Measurements from ENCODE around the gene ACTL6A. TPM values are rescaled to one million over a fixed set of nuclear protein-coding genes. Genes with fewer than 3 reads are reported as not detected.
"Not testable (repeated sequence)": the region's sequence is repeated elsewhere in the genome, so short reads cannot be mapped to it uniquely, and the experiment has no call there.

ACTL6A gene
- polyA plus RNA-seq (ENCODE audit: insufficient read length in 3 of 3): 100 to 1,000 TPM in 1 of 3 donors, 10 to 100 TPM in 2; 91.3 to 107 (median 99.8) TPM
- long read RNA-seq, donor 1, transcript ACTL6A-202 (14 exons, 1,901 nt): major isoform, 15 of 101 reads
- long read RNA-seq, donor 1, transcript ACTL6A-213 (3 exons, 597 nt): minor isoform, 6 of 101 reads
- long read RNA-seq, donor 1, transcript ACTL6A-203 (14 exons, 1,750 nt): minor isoform, 5 of 101 reads
- long read RNA-seq, donor 1, partial matches to known transcripts: 23 of 101 reads
- long read RNA-seq, donor 1, other reads (novel, unspliced or antisense): 51 of 101 reads
- long read RNA-seq, donor 2, transcript ACTL6A-202 (14 exons, 1,901 nt): major isoform, 13 of 115 reads
- long read RNA-seq, donor 2, partial matches to known transcripts: 45 of 115 reads
- long read RNA-seq, donor 2, other reads (novel, unspliced or antisense): 49 of 115 reads
- long read RNA-seq, donor 3, transcript ACTL6A-202 (14 exons, 1,901 nt): major isoform, 35 of 42 reads
- long read RNA-seq, donor 3, partial matches to known transcripts: 0 of 42 reads
- long read RNA-seq, donor 3, other reads (novel, unspliced or antisense): 0 of 42 reads
- long read RNA-seq, donor 4, transcript ACTL6A-202 (14 exons, 1,901 nt): major isoform, 17 of 96 reads
- long read RNA-seq, donor 4, partial matches to known transcripts: 75 of 96 reads
- long read RNA-seq, donor 4, other reads (novel, unspliced or antisense): 0 of 96 reads
- long read RNA-seq, donor 5: 0 reads
- long read RNA-seq, donor 6, transcript ACTL6A-202 (14 exons, 1,901 nt): major isoform, 14 of 103 reads
- long read RNA-seq, donor 6, transcript ACTL6A-203 (14 exons, 1,750 nt): minor isoform, 5 of 103 reads
- long read RNA-seq, donor 6, partial matches to known transcripts: 48 of 103 reads
- long read RNA-seq, donor 6, other reads (novel, unspliced or antisense): 30 of 103 reads
- long read RNA-seq, donor 7, transcript ACTL6A-202 (14 exons, 1,901 nt): major isoform, 22 of 200 reads
- long read RNA-seq, donor 7, transcript ACTL6A-203 (14 exons, 1,750 nt): minor isoform, 5 of 200 reads
- long read RNA-seq, donor 7, transcript ACTL6A-213 (3 exons, 597 nt): minor isoform, 11 of 200 reads
- long read RNA-seq, donor 7, partial matches to known transcripts: 54 of 200 reads
- long read RNA-seq, donor 7, other reads (novel, unspliced or antisense): 108 of 200 reads
- long read RNA-seq, donor 8, transcript ACTL6A-213 (3 exons, 597 nt): minor isoform, 10 of 219 reads
- long read RNA-seq, donor 8, transcript ACTL6A-202 (14 exons, 1,901 nt): major isoform, 30 of 219 reads
- long read RNA-seq, donor 8, transcript ACTL6A-203 (14 exons, 1,750 nt): minor isoform, 9 of 219 reads
- long read RNA-seq, donor 8, partial matches to known transcripts: 90 of 219 reads
- long read RNA-seq, donor 8, other reads (novel, unspliced or antisense): 76 of 219 reads
- long read RNA-seq, donor 9, transcript ACTL6A-202 (14 exons, 1,901 nt): major isoform, 21 of 107 reads
- long read RNA-seq, donor 9, transcript ACTL6A-203 (14 exons, 1,750 nt): minor isoform, 7 of 107 reads
- long read RNA-seq, donor 9, partial matches to known transcripts: 16 of 107 reads
- long read RNA-seq, donor 9, other reads (novel, unspliced or antisense): 59 of 107 reads
- long read RNA-seq, donor 10, transcript ACTL6A-202 (14 exons, 1,901 nt): major isoform, 19 of 133 reads
- long read RNA-seq, donor 10, transcript ACTL6A-213 (3 exons, 597 nt): minor isoform, 5 of 133 reads
- long read RNA-seq, donor 10, transcript ACTL6A-203 (14 exons, 1,750 nt): minor isoform, 6 of 133 reads
- long read RNA-seq, donor 10, partial matches to known transcripts: 49 of 133 reads
- long read RNA-seq, donor 10, other reads (novel, unspliced or antisense): 52 of 133 reads
- long read RNA-seq, donor 11, transcript ACTL6A-202 (14 exons, 1,901 nt): major isoform, 14 of 24 reads
- long read RNA-seq, donor 11, transcript ACTL6A-213 (3 exons, 597 nt): minor isoform, 5 of 24 reads
- long read RNA-seq, donor 11, partial matches to known transcripts: 0 of 24 reads
- long read RNA-seq, donor 11, other reads (novel, unspliced or antisense): 0 of 24 reads
- long read RNA-seq, donor 12, transcript ACTL6A-202 (14 exons, 1,901 nt): major isoform, 14 of 84 reads
- long read RNA-seq, donor 12, partial matches to known transcripts: 67 of 84 reads
- long read RNA-seq, donor 12, other reads (novel, unspliced or antisense): 0 of 84 reads
- long read RNA-seq, donor 13, transcript ACTL6A-203 (14 exons, 1,750 nt): minor isoform, 11 of 95 reads
- long read RNA-seq, donor 13, transcript ACTL6A-213 (3 exons, 597 nt): minor isoform, 18 of 95 reads
- long read RNA-seq, donor 13, transcript ACTL6A-202 (14 exons, 1,901 nt): major isoform, 46 of 95 reads
- long read RNA-seq, donor 13, partial matches to known transcripts: 16 of 95 reads
- long read RNA-seq, donor 13, other reads (novel, unspliced or antisense): 0 of 95 reads
- long read RNA-seq, donor 14, transcript ACTL6A-202 (14 exons, 1,901 nt): major isoform, 19 of 162 reads
- long read RNA-seq, donor 14, partial matches to known transcripts: 48 of 162 reads
- long read RNA-seq, donor 14, other reads (novel, unspliced or antisense): 88 of 162 reads
- long read RNA-seq, donor 15, transcript ACTL6A-202 (14 exons, 1,901 nt): major isoform, 8 of 35 reads
- long read RNA-seq, donor 15, partial matches to known transcripts: 0 of 35 reads
- long read RNA-seq, donor 15, other reads (novel, unspliced or antisense): 23 of 35 reads
- long read RNA-seq, donor 16, transcript ACTL6A-202 (14 exons, 1,901 nt): major isoform, 57 of 324 reads
- long read RNA-seq, donor 16, transcript ACTL6A-203 (14 exons, 1,750 nt): minor isoform, 13 of 324 reads
- long read RNA-seq, donor 16, transcript ACTL6A-204 (2 exons, 457 nt): minor isoform, 5 of 324 reads
- long read RNA-seq, donor 16, transcript ACTL6A-213 (3 exons, 597 nt): minor isoform, 5 of 324 reads
- long read RNA-seq, donor 16, partial matches to known transcripts: 214 of 324 reads
- long read RNA-seq, donor 16, other reads (novel, unspliced or antisense): 30 of 324 reads

DNA sequence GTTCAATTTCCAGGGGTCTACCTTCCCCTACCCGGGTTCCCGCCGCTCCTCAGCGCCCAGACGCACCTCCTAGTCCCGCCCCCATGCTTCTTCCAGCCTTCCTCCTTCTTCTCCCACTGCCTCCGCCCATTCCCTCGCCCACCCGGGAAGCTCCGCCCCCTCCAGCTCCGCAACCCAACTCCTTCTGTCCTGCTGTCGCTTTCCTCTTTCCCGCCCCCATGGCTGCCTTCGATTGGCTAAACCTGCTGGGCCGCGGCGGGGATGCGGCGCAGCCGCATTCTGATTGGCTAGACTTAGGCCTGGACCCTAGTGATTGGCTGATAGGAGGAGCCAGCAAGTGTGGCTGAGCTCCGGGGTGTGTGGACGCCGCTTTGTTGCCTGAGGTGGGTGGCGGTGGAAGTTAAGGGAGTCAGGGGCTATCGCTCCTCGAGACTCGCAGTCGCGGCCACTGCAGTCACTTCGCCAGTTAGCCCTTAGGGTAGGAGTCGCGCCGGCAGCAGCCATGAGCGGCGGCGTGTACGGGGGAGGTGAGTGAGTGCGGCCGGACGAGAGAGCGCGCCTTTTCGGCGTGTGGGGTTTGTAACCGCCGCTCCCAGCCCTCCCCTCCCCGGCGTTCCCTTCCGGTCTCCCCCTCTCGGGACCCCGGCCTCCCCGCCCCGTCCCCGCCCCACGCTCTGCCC is at the start of gene ACTL6A:
Gene ACTL6A, plus strand, starts transcription at position 336 of the 680 bp plus-strand sequence. Its CDS starts 167 bp downstream, at position 503.
- peak; percentile 97 to 100 (median 99) for DNase-seq (ENCODE audit: extremely low read depth in 1 of 11, low read depth in 9 of 11, low spot score in 4 of 11)

DNA sequence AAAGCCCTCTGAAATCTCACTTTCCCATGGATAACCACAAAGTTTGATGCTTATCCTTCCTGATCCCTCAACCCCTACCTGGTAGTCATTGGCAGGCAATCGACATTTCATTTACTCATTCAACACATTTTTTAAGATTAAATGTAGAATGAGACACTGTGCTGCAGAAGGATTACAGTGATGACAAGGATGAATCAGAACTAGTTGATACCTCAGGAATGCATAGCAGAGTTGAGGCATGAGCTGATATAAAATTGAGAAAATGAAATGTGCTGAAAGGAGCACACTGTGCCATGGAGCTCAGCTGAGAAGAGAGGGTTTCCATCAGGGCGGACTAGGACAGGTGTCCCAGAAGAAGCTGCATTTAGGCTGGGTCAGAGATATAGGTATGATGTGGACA is 48.9 kb upstream of the ACTL6A start:
- DNase-seq (ENCODE audit: extremely low read depth in 1 of 11, low read depth in 9 of 11, low spot score in 4 of 11): no peak

DNA sequence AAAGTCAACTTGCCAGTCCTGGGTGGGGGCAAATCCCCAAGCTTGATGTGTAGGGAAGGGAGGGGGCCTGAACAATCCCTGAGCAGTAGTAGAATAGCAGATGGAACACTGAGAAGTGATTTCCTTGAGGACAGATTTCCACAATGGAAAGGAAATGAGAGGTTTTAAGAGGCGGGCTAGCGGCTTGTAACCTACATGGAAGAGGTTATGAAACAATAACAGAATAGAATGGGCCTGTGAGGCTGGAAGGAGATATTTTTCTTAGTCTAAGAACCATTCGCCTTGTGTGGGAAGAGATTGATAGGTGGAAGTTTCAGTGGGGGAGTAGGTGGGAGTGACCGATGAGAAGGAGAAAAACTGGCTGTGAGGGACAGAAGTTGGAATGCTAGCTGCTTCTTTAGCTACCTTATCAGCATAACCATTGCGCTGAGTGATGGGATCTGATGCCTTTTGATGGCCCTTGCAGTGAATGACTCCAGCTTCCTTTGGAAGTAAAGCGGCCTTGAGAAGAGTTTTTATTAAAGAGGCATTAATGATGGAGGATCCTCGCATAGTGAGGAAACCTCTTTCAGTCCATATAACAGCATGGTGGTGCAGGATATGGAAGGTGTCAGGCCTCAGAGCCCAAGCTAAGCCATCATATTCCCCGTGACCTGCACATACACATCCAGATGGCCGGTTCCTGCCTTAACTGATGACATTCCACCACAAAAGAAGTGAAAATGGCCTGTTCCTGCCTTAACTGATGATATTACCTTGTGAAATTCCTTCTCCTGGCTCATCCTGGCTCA is 46.1 kb upstream of the ACTL6A start:
- not testable (repeated sequence) for DNase-seq (ENCODE audit: extremely low read depth in 1 of 11, low read depth in 9 of 11, low spot score in 4 of 11)

DNA sequence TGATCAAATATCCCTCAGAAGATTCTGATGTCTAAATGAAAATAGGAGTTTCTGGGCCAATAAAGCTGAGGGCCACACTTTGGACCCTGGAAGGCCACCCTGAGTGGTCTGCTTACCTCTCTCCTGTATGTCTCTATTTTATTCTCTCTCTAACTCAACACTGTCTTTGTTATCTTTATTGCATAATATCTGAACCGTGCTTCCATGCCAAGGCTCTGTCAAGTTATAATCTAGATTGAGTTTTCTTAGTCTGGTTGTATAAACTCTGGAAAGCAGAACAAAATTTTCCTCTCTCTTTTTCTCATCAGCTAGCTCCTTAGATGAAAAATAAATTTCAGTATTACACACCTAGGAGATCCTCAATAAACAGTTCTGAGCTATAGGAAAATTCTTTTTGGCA is 36.2 kb upstream of the ACTL6A start:
- no peak for DNase-seq (ENCODE audit: extremely low read depth in 1 of 11, low read depth in 9 of 11, low spot score in 4 of 11)

DNA sequence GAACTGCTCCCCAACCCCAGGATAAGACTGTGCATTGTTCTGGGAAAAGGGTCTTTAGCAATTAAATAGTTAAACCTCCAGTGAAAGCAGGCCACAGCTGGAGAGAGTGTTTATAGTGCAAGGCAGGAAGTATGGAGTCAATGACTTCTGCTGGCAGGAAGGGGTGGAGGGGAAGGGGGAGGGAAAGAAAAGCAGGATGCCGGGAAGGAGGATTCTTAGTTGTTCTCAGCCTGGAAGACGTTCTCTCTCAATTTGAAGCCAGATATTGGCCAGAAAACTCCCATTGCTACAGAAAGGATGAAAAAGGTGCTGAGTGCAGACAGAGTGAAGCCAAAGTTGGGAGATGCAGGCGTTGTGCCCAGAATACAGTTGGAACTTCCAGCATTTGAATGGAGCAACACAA is 35.7 kb upstream of the ACTL6A start:
- peak; percentile 49 to 80 (median 67) for DNase-seq (ENCODE audit: extremely low read depth in 1 of 11, low read depth in 9 of 11, low spot score in 4 of 11)

DNA sequence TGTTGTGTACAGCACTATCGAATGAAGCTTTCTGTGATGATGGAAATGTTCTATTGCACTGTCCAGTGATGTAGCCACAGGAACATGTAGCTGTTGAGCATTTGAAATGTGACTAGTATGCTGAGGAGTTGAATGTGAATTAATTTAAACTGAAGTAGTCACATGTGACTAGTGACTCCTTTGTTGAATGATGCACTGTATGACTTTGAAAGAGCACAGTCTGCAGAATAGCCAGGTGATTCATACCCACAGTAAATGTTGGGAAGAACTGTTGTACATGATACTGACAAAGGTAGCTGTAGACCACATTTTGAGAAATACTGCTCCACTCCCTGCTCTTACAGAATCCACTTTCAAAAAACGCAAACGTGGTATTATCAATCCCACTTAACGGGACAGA is 34.0 kb upstream of the ACTL6A start:
- DNase-seq (ENCODE audit: extremely low read depth in 1 of 11, low read depth in 9 of 11, low spot score in 4 of 11): no peak

DNA sequence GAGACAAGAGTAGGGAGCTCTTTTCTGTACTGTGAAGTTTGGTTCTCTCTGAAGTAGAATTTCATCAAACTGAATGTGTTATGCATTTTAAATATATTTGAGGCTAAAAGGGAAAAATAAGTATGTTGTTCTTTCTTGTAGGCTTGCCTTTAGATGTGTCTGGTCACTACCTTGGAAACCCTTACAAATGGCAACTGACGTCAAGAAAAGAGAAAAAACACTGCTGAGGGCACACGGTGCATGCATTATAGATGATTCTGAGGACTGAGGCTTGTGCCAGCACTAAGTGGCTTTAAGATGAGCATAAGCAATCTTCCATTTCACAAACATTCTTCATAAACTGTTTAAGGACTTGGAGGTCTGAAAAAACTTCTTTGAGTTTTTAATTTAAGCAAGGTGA is 31.1 kb upstream of the ACTL6A start:
- no peak for DNase-seq (ENCODE audit: extremely low read depth in 1 of 11, low read depth in 9 of 11, low spot score in 4 of 11)

DNA sequence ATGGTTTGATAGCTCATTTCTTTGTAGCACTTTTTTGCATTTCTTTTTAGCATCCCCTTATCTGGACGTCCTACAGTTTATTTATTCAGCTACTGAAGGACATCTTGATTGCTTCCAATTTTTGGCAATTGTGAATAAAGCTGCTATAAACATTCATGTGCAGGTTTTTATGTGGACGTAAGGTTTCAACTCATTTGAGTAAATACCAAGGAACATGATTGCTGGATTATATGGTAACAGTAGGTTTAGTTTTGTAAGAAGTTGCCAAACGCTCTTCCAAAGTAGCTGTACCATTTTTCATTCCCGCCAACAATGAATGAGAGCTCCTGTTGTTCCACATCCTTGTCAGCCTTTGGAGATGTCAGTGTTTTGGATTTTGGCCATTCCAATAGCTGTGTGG is 29.5 kb upstream of the ACTL6A start:
- no peak for DNase-seq (ENCODE audit: extremely low read depth in 1 of 11, low read depth in 9 of 11, low spot score in 4 of 11)

DNA sequence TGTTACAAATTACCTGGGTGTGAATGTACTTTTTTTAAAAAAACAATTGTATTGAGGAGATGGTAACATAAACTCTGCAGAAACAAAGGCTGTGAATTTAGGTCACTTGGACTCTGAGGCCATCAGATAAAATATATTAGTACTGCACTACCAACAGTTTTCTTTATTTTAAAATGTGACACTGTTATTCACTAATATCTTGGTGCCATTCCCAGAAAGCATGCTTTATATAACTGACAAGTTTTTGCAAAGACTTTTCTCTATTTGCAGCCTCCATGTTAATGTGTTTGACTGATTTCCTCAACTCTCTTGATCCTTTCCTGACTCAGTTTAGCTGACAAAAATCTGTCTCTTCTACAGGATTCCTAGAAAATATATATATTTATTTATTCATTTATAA is 26.5 kb upstream of the ACTL6A start:
- DNase-seq (ENCODE audit: extremely low read depth in 1 of 11, low read depth in 9 of 11, low spot score in 4 of 11): no peak

DNA sequence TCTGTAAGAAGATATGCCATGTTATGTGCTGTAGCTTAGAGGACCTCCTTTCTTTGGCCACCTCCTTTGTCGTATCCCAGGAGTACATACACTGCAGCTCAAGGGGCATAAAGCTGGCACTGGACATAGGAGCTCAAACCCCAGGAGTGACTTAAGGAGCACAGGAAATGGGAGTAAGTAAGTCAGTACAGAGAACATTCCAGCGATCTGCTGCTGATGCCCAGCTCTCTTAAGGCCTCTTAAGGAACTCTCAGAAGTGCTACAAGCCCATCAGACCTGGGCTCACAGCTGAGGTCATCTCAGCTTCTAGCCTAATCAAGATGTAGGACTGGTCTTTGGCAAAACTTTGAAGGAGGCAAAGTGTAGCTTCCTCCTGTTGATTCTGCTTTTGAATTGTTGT is 21.6 kb upstream of the ACTL6A start:
- DNase-seq (ENCODE audit: extremely low read depth in 1 of 11, low read depth in 9 of 11, low spot score in 4 of 11): no peak

DNA sequence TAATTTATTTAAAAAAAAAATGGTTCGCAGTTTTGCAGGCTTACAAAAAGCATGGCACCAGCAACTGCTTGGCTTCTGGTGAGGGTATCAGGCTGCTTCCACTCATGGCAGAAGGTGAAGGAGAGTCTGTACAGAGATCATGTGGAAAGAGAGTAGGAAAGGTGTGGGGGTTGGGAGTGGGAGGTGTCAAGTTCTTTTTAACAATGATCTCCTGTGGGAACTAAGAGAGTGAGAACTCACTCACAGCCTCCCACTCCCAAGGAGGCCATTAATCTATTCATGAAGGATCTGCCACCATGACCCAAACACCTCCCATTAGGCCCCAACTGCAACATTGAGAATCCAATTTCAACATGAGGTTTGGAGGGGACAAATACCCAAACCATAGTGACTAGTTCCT is 21.1 kb upstream of the ACTL6A start:
- no peak for DNase-seq (ENCODE audit: extremely low read depth in 1 of 11, low read depth in 9 of 11, low spot score in 4 of 11)

DNA sequence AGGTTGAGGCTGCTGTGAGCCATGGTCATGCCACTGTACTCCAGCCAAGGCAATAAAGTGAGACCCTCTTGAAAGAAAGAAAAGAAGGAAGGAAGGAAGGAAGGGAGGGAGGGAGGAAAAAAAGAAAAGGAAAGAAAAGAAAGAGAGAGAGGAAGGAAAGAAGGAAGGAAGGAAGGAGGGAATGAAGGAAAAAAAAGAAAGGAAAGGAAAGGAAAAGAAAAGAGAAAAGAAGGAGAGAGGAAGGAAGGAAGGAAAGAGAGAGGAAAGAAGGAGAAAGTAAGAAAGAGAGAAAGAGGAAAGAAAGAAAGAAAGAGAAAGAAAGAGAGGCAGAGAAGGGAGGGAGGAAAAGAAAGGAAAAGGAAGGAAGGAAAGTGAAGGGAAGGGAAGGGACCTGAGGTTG is 20.4 kb upstream of the ACTL6A start:
- DNase-seq (ENCODE audit: extremely low read depth in 1 of 11, low read depth in 9 of 11, low spot score in 4 of 11): no peak

DNA sequence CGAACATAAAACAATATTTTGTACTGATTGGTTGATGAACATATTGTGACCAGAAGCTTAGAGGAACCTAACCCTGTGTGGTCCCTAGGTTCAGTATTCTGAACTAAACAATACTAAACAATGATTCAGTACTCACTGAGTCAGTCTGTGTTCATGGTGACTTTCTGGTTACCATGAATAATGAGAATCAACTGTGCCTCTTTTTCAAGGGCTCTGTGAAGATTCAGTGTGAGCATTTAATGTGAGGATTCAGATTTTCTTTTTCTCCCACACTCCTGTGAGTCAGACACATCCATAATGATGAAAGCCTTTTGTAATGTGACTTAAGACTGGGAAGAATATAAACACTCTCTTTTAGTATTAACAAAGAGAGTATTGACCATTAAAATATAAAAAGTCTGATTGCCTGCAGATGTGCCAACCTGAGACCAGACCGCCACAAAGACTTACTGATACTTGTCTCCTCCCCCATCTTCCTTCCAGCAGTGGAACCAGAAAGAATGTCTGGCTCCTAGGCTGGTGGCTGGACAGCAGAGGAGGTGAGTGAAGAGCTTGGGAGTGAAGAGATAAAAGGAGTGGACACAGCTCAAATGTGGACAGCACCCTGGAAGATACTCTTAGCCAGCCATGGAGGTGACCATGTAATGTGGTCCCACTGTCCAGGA is 17.6 kb upstream of the ACTL6A start:
- DNase-seq (ENCODE audit: extremely low read depth in 1 of 11, low read depth in 9 of 11, low spot score in 4 of 11): no peak

DNA sequence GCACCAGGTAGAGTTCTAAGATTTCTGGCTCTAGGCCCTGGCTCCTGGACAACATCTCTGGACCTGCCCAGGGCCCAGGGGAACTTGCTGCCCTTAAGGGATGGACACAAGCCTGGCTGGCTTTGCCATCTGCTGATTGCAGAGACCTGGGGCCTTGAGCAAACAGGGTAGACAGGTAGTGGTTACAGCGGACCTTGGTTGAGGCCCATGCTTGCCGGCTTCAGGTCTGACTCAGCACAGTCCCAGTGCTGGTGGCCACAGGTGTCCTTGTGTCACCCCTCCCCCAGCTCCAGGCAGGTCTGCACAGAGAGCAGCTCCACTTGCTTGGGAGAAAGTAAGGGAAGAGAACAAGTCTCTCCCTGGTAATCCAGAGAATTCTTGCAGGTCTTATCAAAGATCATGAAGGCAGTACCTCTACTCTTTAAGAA is 15.9 kb upstream of the ACTL6A start:
- DNase-seq (ENCODE audit: extremely low read depth in 1 of 11, low read depth in 9 of 11, low spot score in 4 of 11): no peak
